NCI-H1092 treated with DMSO at 0.1 percent for 48 hours (cell line): ENCODE results near the gene CPNE6.
A peak's percentile ranks its signal among the peaks of the same experiment; 100 is the strongest.
"Not testable (repeated sequence)": the region's sequence is repeated elsewhere in the genome, so short reads cannot be mapped to it uniquely, and the experiment has no call there.

ENCODE experiments used
- DNase-seq: peaks from one replicate; lab custom pipeline; 2025; lab: John Stamatoyannopoulos, UW

The CPNE6 gene

GRCh38 chr14:24105609-24106239, 34.4 kb downstream of the CPNE6 start:
- not testable (repeated sequence) for DNase-seq

DNA sequence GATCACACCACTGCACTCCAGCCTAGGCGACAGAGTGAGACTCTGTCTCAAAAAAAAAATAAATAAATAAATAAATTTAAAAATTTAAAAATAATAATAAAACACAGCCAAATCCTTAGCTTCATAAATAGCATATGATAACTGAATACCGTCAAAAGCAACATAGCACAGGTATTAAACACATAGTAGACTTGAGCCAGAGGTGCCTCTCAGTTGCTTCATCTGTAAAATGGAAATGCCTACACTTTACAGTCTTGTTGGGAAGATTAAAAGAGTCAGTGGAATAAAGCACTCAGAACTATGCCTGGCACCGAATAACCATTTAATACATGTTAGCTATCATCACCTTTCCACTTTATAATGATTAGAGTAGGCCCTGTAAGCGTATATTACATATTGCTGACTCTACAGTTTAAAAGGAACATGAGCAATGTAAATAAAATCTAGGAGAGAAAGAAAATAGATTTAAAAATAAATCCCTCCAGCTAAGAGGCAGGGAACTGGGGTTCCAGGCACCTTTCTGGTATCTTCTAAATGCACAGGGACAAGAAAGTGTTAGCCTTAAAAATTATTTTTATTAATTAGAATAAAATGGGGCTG, 35.4 kb downstream of the CPNE6 start:
- no peak for DNase-seq

DNA sequence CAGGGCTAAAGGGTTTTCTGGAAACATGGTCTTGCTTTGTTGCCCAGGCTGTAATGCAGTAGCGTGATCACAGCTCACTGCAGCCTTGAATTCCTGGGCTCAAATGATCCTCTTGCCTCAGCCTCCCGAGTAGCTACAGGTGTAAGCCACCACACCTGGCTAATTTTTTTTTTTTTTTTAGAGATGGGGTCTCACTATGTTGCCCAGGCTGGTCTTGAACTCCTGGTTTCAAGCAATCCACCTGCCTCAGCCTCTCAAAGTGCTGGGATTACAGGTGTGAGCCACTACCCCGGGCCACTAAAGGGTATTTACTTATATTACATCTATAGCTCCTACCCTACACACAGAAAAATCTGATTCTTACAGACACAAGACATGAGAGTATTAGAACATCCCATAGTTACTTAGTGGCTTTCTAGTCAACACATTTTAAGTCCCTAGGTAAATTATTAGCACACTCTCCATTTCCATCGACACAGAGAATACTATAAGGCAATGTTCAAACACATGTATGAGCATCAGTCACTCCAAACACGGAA, 37.0 kb downstream of the CPNE6 start:
- no peak for DNase-seq

- no peak for DNase-seq
Measured at GRCh38 chr14:24110060-24110459, 38.7 kb downstream of the CPNE6 start.

DNA sequence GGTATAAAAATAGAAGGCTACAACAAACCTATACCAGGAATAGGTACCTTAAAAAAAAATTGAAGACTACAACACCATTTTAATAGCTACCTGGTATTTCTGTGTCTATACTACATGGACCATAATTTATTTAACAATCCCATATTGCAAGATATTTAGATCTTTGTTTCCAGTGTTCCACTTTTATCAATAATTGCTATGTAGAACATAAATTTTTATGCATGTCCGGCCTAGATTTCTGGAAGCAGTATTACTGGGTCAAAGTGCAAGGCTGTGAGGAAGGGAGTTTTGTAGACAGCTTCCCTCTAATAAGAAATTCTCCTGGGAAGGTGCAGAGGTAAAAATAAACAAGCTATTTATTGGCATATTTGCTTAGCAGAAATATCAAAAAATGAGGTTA, 39.2 kb downstream of the CPNE6 start:
- no peak for DNase-seq

- peak; percentile 63 for DNase-seq
Measured at GRCh38 chr14:24113379-24113800, 42.0 kb downstream of the CPNE6 start.

DNA sequence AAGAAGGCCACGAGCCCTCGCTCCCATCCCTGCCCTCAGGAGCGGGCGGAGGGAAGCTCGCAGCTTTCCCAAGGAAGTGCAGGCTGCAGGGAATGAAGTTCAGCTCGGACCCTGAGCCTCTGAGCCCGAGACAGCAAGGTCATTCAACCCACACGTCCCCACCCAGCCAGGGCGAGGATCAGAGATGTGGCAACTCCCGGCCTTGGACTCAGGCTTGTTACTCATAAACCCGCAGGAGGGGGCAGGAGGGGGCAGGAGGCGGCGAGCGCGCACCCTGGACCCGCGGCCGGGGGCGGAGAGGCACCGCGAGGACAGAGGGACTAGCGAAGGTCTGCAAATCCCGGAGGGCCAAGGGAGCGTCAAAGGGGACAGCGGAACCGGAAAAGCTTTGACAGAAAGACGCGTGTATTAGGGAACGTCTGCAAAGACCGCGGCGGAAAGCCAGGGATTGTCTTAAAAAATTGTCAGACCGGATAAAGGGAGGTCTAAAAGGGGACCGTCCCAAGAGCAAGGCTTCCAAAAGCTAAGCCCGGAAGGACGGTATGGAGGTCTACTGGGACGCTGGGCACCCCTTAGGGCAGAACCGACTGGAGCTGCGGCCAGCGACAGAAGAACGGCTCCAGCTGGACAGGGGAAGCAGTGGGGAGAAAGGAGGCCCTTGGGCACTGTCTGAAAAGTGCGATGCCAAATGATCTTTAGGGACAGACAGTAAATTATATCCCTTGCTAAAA, 42.6 kb downstream of the CPNE6 start:
- peak; percentile 97 for DNase-seq

GRCh38 chr14:24114532-24115421, 43.4 kb downstream of the CPNE6 start, which contains the start of the genes DCAF11 and NRL:
Gene DCAF11, plus strand, starts transcription at chr14:24114777. Its CDS starts 818 bp downstream, at chr14:24115595.
Gene NRL, minus strand, starts transcription at chr14:24114949. Its CDS starts 32,101 bp downstream, at chr14:24082848.
- DNase-seq: peak; percentile 100

DNA sequence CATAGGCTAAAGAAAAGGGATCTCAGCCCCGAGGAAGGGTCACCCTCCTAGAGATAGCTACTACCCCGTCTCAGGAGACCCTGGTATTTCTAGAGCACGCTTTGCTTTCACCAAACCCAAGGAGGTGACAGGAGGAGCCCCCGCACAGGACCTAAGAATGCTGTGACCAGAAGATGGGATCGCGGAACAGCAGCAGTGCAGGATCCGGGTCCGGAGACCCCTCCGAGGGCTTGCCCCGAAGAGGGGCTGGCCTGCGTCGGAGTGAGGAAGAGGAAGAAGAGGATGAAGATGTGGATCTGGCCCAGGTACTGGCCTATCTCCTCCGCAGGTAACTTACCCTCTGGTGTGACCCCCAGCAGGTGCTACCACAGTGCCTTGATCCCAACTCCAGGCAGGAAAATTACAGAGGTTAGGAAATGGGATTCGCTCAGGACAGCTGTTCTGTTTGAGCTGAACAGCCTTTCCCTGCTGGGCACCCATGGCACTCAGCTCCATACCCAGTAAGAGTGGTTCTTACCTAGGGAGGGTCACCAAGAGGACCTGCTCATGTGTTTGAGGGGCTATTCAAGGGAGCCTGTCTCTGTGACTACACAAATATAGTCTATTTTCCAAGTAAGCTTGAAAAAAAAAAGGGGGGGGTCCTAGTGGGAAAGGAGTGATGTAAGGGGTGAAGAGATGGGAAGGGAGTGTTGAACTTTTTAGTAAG, 44.2 kb downstream of the CPNE6 start:
- DNase-seq: no peak

DNA sequence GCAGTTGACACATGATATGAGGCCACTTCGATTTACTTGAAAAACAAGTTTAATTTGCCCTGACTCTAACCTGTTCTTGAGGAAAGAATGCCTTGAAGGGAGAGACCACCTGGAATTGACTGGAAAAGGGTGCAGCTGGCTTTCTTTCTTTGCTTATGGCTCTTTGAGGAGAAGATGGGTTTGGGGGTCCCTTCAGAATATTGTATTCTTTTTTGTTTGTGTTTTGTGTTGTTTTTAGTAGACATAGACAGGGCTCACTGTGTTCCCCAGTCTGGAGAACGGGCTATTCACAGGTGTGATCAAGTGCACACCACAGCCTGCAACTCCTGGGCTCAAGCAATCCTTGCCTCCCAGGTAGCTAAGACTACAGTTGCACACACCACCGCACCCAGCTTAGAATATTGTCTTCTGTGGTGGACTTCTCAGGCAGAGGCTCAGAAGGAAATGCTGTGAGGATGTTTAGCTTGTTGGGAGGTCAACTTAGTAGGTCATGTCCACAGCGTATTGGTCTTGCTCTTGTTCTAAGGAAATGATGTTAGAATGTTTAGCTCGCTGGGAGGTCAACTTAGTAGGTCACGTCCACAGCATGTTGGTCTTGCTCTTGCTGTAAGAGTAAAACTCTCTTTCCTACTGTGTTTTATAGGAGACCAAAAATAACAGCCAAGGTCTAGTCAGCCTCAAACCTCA, 44.9 kb downstream of the CPNE6 start:
- DNase-seq: no peak

GRCh38 chr14:24117179-24117578, 45.8 kb downstream of the CPNE6 start:
- no peak for DNase-seq

GRCh38 chr14:24119691-24120090, 48.3 kb downstream of the CPNE6 start:
- DNase-seq: no peak

- DNase-seq: no peak
Measured at GRCh38 chr14:24121210-24121609, 49.8 kb downstream of the CPNE6 start.

- DNase-seq: no peak
Measured at GRCh38 chr14:24122416-24122815, 51.1 kb downstream of the CPNE6 start.

DNA sequence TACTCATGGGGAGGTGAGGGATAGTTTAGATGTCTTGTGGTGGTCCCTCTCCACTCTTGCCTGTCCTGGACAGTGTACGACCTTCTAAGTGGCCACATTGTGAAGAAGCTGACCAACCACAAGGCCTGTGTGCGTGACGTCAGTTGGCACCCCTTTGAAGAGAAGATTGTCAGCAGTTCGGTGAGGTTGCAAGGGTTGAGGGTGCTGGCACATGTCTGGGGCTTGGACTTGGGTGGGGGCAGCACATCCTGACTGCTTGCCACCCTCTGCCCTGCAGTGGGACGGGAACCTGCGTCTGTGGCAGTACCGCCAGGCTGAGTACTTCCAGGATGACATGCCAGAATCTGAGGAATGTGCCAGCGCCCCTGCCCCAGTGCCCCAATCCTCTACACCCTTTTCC, 51.5 kb downstream of the CPNE6 start:
- DNase-seq: no peak

DNA sequence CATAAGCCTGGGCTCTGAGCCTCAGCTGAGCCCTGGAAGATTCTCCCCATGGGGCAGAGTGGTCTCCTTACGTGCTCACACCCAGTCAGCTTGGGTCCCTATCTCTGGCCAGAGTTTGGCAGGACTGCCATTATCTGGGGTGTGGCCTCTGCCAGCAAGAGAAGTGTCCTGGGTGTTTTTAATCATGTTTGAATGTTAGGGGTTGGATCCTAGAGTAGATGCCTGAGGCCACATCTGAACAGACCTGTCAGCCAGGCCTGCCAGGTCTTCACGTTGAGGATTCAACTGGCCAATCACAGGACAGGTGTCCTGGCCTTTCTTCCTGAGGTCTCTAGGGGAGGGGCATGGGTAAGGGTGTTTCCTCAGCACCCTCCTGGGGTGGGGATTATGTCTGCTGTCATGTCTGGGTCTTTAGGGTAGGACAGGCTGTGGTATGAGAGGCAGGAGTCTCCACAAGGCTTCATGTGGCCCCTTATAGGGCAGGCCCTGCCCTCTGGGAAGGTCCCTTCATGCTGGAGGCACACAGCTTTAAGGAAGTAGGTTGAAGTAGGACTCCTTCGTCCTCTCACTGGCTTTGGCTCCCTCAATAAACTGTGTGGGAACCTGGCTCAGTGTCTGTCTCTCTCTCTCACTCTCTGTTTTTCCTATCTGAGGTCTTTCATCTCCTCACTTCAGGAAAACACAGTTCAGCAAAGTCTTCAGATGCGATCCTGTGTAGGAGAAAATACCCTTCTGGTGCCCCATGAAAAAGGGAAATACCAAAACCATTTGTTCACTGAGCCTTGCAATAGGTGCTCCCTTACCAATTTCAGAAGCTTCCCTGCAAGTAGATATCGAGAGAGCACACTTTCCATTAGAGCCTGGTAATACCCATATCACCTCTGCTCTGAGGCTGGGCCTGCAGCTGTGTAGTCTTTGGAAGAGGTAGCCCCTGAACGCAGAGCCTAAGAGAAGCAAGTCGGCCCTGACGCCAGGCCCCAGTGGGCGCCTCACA, 52.4 kb downstream of the CPNE6 start:
- DNase-seq: no peak

DNA sequence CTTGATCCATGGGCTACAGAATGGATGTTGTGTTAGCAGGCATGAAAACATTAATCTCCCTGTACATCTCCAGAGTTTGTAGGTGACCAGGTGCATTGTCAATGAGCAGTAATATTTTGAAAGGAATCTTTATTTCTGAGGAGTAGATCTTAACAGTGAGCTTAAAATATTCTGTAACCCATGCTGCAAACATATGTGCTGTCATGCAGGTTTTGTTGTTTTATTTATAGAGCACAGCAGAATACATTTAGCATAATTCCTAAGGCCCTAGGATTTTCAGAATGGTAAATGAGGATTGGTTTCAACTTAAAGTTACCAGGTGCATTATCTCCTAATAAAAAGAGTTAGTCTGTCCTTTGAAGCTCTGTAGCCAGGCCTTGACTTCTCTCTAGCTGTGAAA, 55.6 kb downstream of the CPNE6 start:
- DNase-seq: no peak

GRCh38 chr14:24127673-24128072, 56.3 kb downstream of the CPNE6 start:
- no peak for DNase-seq
